NCI-H2171 (cell line): ENCODE measurements around the gene BACE1-AS.
"Not testable (repeated sequence)": the region's sequence is repeated elsewhere in the genome, so short reads cannot be mapped to it uniquely, and the experiment has no call there.

Source experiments
- DNase-seq: peaks from one replicate; lab custom pipeline; 2025; lab: John Stamatoyannopoulos, UW

BACE1-AS gene

DNA sequence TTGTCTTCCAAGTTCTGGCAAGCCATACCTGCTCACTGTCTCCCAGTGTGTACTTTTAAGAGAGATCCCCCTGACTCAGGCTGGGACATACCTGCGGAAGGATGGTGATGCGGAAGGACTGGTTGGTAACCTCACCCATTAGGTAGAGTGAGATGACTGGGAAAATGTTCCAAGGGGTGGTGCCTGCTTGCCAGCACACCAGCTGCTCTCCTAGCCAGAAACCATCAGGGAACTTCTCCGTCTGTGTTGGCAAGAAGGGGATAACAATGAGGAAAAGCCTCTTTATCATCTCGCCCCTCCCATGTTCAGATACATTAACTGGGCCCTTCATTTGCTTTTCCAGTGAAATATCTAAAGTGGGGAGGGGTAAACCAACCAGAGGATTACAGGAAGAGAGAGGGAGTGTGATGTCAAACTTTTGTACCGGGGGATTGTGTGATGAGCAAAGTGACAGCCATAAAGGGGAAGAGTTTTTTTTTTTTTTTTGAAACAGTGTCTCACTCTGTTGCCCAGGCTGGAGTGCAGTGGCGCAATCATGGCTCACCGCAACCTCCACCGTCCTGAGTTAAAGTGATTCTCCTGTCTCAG, at the start of gene BACE1-AS:
Gene BACE1-AS (plus strand): TSS at position 538 of the 588 bp plus-strand sequence.
- DNase-seq: no peak

DNA sequence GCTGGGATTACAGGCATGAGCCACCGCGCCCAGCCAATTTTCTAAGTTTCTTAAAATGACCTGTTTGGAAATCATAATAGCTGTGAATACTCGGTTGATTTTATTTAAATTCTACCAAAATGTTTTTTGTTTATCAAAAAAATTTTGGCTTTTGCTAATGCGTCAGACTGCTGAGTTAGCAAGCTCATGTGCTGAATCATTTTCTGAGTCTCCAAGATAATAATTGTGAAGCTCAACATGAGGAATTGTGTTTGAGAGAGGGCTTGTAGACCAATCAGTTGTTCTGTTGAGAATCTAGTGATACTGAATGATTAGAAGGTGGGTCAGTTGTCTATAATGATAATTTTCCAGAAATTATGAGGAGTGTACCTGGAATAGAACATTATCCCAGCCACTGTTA, 42.8 kb upstream of the BACE1-AS start:
- no peak for DNase-seq

DNA sequence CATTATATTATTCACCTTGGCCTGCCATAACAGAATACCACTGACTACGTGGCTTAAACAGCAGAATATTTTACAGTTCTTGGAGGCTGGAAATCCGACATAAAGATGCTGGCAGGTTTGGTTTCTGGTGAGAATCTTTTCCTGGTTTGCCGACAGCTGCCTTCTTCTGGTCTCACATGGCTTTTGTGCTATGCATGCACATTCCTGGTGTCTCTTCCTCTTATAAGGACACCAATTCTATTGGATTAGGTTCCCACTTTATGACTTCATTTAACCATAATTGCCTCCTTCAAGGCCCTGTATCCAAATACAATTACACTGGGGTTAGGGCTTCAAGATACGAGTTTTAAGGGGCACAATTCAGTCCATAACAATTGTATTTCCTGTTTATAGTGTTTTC, 41.6 kb upstream of the BACE1-AS start:
- DNase-seq: no peak

DNA sequence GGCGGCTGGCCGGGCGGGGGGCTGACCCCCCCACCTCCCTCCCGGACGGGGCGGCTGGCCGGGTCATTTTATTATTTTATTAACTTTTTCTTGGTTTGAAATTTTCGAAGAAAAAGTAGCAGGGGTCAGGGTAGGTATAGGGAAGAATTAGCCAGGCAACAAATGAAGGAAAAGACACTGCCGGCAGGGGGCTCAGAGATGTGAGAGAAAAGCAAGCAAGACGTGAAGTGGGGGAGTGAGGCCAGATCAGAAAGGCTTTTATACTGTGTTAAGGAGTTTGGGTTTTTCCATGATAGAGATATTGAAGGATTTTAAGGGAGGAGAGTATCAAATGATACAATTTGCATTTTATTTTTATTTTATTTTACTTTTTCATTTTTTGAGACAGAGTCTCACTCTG, 39.6 kb upstream of the BACE1-AS start:
- no peak for DNase-seq

DNA sequence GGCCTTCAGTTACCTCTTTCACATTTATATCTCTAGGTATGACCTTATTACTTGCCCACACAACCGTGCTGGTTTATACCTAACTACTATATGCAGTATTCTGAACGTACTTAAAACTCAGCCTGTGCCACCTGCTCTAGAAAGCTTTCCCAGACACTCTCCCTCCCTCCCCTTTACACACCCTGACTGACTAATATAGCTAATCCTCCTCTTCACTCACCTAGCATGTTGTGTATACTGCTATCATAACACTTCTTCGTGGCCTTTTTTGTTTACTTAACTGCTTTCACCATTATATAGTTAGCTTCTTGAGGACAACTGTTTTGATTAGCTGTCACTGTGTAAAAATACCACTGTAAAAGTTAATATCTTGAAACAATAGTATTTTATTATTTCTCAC, 35.2 kb upstream of the BACE1-AS start:
- no peak for DNase-seq

DNA sequence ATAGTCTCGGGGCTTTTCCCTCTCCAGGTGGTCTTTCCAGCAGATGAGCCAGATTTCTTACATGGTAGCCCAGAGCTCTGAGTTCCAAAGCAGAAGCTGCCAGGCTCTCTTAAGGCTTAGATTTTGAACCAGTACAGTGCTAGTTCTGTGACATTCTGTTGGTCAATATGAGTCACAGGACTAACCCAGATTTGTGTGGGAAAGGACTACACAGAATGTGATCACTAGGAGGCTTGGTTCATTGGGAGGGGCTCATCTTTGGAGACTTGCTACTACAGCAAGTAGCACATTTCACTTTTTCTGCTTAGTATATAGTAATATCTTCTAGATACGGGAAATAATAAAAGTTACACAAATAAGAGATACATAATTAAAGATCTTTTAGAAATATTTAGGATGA, 34.6 kb upstream of the BACE1-AS start:
- no peak for DNase-seq

DNA sequence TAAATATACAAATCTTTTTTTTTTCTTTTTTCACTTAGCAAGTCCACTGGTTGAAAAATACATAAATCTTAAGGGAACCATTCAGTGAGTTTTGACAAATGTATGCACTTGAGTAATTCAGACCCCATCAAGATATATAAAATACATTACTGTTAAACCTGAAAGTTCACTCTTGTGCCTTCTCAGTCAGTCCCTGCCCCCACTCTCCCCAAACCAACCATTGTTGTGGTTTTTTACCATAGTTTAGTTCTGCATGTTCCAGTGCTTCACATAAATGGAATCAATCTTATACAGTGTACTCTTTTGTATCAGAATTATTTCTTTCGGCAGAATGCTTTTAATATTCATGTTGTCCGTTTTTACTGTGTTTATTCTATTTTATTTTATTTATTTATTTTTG, 32.6 kb upstream of the BACE1-AS start:
- no peak for DNase-seq

DNA sequence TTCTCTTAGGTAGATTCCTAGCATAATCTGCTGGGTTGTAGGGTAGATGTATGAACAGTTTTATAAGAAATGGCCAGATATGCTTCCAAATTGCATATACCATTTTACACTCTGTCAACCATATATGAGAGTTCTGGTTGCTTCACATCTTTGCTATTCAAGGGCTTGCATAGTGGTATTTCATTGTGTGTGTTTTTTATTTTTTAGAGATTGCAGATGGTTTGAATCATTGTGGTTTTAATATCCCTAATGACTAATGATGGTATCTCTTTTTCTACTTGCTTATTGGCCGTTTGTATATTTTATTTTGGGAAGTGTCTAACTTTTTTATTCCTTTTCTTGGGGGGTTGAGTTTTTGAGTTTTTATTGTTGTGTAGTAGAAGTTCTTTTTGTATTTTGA, 31.7 kb upstream of the BACE1-AS start:
- no peak for DNase-seq

DNA sequence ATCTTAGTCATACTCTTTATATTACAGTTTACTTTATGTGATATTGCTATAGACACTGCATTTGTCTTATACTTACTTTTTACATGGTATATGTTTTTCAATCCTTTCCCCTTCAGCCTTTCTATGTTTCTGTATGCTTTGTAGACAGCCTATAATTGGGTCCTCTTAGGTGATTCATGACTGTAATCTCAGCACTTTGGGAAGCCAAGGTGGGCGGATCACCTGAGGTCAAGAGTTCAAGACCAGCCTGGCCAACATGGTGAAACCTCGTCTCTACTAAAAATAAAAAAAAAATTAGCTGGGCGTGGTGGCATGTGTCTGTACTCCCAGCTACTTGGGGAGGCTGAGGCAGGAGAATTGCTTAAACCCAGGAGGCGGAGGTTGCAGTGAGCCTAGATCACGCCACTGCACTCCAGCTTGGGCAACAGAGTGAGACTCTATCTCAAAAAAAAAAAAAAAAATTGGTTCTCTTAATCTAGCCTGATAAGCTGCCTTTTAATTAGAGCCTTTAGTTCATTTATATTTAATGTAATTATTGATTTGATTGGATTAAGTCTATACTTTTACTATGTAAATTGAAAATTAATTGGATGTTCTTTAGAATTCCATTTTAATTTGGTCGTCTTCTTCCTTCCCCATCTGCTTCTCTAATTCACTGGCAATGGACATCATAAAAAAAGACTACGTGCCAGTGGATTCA, 26.4 kb upstream of the BACE1-AS start:
- not testable (repeated sequence) for DNase-seq

DNA sequence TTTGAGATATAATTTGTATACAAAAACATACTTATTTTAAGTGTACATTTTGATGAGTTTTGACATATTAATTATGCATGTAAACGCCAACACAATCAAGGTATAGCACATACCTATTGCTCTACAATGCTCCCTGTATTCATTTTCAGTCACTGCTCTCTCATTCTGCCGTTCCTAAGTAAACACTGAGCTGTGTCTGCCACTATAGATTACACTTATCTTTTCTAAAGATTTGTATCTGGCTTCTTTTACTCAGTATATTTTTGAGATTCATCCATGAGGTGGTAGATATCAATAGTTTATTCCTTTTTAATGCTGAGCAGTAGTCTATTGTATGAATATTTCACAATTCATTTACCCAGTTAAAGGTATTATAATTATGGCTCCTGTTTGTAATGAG, 25.4 kb upstream of the BACE1-AS start:
- no peak for DNase-seq

DNA sequence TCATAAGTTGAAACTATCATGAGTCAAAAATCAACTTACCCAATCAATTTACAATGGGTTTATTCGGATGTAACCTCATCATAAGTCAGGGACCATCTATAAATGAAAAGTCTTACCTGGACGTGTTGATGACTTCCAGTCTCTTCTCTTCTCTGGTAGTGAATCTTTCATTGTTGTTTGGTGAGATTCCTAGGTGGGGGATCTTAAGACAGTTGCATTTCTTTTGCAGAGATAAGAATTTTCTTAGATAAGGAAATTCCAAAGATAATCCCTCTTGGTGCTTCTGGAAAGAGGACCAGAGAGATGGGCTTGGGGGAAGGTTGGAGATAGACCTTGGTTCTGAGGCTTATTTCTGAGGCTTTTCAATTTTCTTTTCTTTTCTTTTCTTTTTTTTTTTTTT, 21.3 kb upstream of the BACE1-AS start:
- no peak for DNase-seq

DNA sequence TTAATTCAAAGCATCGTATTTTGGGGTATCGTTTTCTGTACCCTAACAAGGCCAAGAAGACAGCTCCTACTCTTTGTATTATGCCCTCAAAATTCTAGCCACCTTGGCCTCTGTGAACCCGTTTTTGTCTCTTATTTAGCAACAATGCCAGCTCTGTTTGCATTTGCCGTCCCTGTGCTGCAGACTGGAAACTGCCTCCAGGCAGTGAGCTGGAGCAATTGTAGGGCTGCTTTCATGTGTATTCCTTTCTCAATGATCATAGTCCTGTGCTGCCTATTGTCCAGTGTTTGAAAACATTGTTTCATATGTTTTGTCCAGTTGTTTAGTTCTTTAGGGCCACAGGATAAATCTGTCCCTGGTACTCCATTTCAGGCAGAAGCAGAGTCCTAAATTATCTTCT, 19.9 kb upstream of the BACE1-AS start:
- no peak for DNase-seq

DNA sequence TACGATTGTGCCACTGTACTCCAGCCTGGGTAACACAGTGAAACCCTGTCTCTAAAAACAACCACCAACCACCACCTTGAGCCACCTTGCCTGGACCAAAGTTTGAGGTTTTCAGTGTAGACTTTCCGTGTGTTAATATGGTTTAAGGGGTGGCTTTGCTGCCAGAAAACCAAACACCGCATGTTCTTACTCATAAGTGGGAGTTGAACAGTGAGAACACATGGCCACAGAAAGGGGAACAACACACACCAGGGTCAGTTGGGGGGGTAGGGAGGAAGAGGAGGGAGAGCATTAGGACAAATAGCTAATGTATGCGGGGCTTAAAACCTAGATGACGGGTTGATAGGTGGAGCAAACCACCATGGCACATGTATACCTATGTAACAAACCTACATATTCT, 19.0 kb upstream of the BACE1-AS start:
- DNase-seq: not testable (repeated sequence)

DNA sequence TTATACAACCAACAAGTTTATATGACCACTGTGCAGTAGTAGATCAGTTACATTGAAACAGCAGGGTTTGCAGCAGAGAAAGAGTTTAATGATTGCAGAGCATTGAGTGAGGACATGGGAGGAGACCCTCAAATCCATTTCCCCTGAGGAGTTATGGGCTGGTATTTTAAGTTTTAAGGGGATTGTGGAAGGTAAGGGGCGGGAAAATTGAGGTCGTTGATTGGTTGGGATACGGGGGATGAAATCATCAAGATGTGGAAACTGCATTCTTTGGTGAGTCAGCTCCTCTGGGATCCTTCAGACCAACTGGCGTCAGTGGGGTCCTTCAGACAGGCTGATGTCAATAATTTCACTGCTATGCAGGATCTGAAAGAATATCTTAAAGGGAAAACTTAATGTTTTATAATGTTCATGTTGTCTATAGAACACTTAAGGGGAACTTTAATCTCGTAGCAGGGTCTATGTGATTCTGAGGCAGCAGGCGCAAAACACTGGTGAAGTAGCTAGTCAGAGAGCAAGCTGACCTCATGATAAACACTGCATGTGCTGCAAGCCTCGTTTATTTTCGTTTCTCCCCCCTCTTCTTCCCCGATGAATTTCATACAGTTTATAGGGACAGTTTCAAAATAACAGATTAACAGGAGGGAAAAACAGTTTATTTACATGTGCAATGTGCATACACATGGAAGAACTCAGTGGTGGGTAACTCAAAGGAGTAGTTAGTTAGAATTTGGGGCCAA, 17.4 kb upstream of the BACE1-AS start:
- DNase-seq: no peak

DNA sequence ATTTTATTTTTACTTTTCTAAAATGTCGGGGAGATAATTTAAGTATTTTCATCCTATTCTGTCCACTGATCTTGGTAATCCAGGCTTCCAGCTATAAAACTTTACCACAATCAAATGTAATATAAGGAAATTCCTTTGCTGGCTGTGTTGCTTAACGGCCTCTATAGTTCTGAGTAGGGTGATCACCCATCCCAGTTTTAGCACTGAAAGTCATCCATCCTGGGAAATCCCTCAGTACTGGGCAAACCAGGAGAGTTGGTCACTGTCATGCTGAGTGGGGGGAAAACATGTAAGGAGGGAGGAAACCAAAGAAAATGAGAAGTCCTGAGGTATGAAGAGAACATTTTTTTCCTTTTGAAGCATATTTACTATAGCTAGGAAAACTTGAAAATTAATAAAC, 12.8 kb upstream of the BACE1-AS start:
- no peak for DNase-seq

DNA sequence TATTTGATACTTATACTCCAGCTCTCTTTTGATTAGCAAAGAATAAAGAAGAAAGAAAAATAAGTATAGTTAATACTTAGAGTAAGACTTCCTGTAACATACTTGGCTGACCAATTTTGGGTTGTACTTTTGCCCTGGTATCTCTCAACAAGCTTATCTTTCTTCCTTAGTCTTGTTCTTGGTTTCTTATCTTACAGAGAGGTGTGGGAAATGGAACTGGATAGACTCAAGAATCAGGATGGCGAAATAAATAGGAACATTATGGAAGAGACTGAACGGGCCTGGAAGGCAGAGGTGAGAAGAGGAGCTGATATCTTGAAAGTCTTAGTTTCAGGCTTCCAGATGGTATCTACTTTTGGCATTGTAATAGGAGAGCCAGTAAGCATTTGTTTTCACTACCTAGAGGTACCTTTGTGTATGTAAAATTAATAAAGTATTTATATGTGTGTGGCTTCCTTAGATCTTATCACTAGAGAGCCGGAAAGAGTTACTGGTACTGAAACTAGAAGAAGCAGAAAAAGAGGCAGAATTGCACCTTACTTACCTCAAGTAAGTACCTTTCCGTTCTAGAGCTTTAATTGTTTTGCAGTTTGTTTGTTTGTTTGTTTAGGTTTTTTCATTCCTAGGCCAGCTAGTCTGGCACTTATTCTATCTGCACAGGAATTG, 11.3 kb upstream of the BACE1-AS start:
- no peak for DNase-seq

DNA sequence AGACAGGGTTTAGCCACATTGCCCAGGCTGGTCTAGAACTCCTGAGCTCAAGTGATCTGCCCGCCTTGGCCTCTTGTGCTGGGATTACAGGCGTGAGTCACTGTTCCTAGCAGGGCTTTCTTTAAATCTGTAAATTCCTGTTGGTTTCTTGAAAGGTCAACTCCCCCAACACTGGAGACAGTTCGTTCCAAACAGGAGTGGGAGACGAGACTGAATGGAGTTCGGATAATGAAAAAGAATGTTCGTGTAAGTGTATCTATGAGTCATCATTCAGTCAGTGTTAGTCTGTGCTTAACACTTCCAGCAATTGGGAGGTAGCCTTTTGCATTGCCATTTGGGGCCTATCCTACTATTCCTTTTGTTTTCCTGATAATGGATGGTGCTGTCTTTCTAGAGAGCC, 10.0 kb upstream of the BACE1-AS start:
- DNase-seq: no peak

DNA sequence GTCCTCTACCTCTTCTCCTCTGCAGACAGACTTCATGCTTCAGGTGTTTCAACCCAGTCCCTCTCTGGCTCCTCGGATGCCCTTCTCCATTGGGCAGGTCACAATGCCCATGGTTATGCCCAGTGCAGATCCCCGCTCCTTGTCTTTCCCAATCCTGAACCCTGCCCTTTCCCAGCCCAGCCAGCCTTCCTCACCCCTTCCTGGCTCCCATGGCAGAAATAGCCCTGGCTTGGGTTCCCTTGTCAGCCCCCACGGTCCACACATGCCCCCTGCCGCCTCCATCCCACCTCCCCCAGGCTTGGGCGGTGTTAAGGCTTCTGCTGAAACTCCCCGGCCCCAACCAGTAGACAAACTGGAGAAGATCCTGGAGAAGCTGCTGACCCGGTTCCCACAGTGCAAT, 9.3 kb upstream of the BACE1-AS start:
- no peak for DNase-seq

DNA sequence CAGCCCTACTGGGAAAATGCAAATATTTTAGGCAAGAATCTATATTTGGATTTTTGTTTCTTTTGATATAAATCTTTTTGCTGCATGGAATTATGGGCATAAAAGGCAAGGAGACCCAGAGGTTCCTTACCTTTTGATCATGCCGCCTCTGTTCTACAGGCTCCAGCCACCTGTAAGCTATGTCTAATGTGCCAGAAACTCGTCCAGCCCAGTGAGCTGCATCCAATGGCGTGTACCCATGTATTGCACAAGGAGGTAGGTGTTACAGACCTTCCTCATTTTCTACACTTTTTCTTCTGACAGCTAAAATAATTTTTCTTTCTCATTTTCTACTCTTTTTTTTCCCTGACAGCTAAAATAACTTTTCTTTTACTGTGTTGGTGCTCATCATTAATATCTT, 8.2 kb upstream of the BACE1-AS start:
- no peak for DNase-seq

DNA sequence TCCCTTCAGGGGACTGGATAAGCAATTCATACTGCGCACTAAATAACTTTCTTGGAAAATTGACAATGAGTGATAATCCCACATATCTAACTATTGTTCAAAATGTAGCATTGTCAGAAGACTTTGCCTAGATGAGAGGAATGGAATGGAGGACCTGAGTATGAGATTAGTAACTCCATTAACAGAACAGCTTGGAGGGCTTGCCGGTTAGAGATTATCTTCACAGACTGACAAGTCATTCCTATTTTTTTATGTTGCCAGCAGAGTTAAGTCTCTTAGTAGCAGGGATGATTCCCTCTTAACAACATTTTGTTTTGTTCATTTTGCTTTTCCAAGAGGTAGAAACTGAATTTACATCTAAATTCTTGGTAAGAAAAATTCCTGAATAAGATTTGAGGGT, 7.1 kb upstream of the BACE1-AS start:
- no peak for DNase-seq

DNA sequence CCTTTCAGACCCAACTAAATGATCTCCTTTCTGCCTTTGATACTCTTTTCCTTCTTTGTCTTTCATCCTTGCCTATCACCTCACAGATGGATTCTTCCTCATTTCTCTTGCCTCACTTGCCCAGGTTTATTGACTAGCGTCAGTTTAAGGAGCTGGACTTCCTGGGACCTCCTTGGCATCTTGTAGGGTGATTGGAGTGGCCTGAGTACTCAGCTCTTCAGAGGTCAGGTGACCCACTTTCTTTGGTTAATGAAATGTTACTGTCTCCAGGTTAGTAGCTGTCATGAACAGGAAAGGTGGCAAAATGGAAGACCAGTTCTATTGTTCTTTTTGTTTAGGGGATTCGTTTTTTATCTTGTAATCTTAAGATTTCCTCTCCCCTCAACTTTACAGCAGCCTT, 4.6 kb upstream of the BACE1-AS start:
- no peak for DNase-seq

DNA sequence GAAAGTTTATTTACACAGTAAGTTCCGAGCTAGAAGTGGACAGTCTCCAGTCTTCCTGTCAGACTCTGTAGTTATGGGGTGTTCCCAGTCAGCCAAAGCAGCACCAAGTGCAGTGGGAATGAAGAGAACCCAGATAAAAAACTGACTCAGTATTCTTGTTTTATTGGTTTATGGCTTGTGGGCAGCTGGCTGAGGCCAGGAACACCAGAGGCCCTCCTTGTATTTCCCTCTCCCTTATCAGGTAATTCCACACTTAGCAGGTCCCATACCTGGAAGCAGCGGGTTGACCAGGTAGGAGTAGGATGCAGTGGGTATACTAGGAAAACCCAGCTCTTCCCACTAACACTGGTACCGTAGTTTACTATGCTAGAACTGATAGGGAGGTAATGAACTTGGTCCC, 3.5 kb upstream of the BACE1-AS start:
- DNase-seq: no peak

DNA sequence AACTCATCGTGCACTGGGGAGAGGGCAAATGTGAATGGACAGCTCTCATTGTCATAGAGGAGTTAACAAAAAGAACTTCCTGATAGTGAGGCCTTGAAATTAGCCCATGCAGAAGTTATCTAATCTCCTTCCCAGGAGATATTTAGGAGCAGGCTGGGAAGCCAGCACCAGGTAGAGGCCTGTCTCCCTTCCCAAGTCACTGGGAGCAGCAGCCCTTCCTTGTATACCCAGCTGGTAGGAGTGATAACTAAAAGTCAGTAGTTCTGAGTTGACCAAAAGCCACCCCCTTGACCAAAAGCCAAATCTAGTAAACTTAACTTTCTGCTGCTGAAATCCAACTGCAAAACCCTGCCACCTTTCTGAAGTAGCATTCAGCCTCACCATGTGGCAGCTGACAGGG, 1.4 kb upstream of the BACE1-AS start:
- no peak for DNase-seq
